Measurements from ENCODE around the gene DKKL1. TPM values are rescaled to one million over a fixed set of nuclear protein-coding genes. Genes with fewer than 3 reads are reported as not detected.

The DKKL1 gene
- total and polyA plus RNA-seq, 2 experiments from 2014 or later = 0.76 to 2.9 TPM

- Mint-ChIP-seq H3K36me3 (ENCODE audit: low read depth) (peaks cover 87% of the 10 kb centered on the region), H3K27me3 (ENCODE audit: insufficient read depth, low read depth, poor library complexity) (peaks cover 22% of the 10 kb centered on the region), H3K9me3 (peaks cover 3% of the 10 kb centered on the region; the same call in 2 of the 3 replicates), H3K27ac (no peak overlapping the region), H3K4me3 (no peak overlapping the region; the same call in 2 of the 3 replicates), H3K4me1 (peaks cover 22% of the 10 kb centered on the region)
- Histone ChIP-seq H3K27me3 (ENCODE audit: insufficient read depth) (no peaks in the 10 kb centered on the region), H3K4me3 (no peak overlapping the region), H3K4me1 (ENCODE audit: insufficient read depth) (peaks cover 5% of the 10 kb centered on the region; the same call in 1 of the 2 replicates), H3K9me2 (ENCODE audit: insufficient read depth) (no peaks in the 10 kb centered on the region), H3K4me2 (no peak overlapping the region), H3K27ac (ENCODE audit: low read depth) (no peak overlapping the region), H4K20me1 (replicated peaks; ENCODE audit: insufficient read depth) (no peaks in the 10 kb centered on the region; the same call in 1 of the 2 replicates), H2AFZ (no peak overlapping the region), H3K36me3 (ENCODE audit: insufficient read depth) (peaks cover 33% of the 10 kb centered on the region), H3K79me2 (replicated peaks; ENCODE audit: insufficient read depth) (peaks cover 24% of the 10 kb centered on the region), H3F3A (replicated peaks; ENCODE audit: low read depth) (no peaks in the 10 kb centered on the region)
- no peak for DNase-seq (ENCODE audit: low spot score)
- ATAC-seq = no peak
- TF ChIP-seq, protein P1, sequence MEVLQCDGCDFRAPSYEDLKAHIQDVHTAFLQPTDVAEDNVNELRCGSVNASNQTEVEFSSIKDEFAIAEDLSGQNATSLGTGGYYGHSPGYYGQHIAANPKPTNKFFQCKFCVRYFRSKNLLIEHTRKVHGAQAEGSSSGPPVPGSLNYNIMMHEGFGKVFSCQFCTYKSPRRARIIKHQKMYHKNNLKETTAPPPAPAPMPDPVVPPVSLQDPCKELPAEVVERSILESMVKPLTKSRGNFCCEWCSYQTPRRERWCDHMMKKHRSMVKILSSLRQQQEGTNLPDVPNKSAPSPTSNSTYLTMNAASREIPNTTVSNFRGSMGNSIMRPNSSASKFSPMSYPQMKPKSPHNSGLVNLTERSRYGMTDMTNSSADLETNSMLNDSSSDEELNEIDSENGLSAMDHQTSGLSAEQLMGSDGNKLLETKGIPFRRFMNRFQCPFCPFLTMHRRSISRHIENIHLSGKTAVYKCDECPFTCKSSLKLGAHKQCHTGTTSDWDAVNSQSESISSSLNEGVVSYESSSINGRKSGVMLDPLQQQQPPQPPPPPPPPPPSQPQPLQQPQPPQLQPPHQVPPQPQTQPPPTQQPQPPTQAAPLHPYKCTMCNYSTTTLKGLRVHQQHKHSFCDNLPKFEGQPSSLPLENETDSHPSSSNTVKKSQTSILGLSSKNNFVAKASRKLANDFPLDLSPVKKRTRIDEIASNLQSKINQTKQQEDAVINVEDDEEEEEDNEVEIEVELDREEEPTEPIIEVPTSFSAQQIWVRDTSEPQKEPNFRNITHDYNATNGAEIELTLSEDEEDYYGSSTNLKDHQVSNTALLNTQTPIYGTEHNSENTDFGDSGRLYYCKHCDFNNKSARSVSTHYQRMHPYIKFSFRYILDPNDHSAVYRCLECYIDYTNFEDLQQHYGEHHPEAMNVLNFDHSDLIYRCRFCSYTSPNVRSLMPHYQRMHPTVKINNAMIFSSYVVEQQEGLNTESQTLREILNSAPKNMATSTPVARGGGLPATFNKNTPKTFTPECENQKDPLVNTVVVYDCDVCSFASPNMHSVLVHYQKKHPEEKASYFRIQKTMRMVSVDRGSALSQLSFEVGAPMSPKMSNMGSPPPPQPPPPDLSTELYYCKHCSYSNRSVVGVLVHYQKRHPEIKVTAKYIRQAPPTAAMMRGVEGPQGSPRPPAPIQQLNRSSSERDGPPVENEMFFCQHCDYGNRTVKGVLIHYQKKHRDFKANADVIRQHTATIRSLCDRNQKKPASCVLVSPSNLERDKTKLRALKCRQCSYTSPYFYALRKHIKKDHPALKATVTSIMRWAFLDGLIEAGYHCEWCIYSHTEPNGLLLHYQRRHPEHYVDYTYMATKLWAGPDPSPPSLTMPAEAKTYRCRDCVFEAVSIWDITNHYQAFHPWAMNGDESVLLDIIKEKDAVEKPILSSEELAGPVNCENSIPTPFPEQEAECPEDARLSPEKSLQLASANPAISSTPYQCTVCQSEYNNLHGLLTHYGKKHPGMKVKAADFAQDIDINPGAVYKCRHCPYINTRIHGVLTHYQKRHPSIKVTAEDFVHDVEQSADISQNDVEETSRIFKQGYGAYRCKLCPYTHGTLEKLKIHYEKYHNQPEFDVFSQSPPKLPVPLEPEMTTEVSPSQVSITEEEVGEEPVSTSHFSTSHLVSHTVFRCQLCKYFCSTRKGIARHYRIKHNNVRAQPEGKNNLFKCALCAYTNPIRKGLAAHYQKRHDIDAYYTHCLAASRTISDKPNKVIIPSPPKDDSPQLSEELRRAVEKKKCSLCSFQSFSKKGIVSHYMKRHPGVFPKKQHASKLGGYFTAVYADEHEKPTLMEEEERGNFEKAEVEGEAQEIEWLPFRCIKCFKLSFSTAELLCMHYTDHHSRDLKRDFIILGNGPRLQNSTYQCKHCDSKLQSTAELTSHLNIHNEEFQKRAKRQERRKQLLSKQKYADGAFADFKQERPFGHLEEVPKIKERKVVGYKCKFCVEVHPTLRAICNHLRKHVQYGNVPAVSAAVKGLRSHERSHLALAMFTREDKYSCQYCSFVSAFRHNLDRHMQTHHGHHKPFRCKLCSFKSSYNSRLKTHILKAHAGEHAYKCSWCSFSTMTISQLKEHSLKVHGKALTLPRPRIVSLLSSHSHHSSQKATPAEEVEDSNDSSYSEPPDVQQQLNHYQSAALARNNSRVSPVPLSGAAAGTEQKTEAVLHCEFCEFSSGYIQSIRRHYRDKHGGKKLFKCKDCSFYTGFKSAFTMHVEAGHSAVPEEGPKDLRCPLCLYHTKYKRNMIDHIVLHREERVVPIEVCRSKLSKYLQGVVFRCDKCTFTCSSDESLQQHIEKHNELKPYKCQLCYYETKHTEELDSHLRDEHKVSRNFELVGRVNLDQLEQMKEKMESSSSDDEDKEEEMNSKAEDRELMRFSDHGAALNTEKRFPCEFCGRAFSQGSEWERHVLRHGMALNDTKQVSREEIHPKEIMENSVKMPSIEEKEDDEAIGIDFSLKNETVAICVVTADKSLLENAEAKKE (CRISPR knock-in tag; IDR thresholded peaks at IDR 0.05) = no peak
- no peak for TF ChIP-seq ZNF331 (CRISPR knock-in tag; IDR thresholded peaks at IDR 0.05; ENCODE audit: low read depth)
- TF ChIP-seq, protein P2, sequence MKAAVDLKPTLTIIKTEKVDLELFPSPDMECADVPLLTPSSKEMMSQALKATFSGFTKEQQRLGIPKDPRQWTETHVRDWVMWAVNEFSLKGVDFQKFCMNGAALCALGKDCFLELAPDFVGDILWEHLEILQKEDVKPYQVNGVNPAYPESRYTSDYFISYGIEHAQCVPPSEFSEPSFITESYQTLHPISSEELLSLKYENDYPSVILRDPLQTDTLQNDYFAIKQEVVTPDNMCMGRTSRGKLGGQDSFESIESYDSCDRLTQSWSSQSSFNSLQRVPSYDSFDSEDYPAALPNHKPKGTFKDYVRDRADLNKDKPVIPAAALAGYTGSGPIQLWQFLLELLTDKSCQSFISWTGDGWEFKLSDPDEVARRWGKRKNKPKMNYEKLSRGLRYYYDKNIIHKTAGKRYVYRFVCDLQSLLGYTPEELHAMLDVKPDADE (IDR thresholded peaks at IDR 0.05) = no peak
- no peak for TF ChIP-seq STAT1 (IDR thresholded peaks at IDR 0.05; ENCODE audit: unreplicated experiment)
- no peak for TF ChIP-seq CREB1 (CRISPR knock-in tag; IDR thresholded peaks at IDR 0.05; ENCODE audit: low read depth)
- no peak for TF ChIP-seq JUNB (IDR thresholded peaks at IDR 0.05; ENCODE audit: unreplicated experiment)
- TF ChIP-seq POLR2AphosphoS5 (IDR thresholded peaks at IDR 0.05; ENCODE audit: low read depth) = no peak
- TF ChIP-seq REST (IDR thresholded peaks at IDR 0.05; ENCODE audit: unreplicated experiment) = no peak
- no peak for TF ChIP-seq NANOG (IDR thresholded peaks at IDR 0.05; ENCODE audit: borderline replicate concordance)
- TF ChIP-seq CTCF (conservative IDR thresholded peaks at IDR 0.05; ENCODE audit: low read depth in 2 of 2) = no peak
- no peak for TF ChIP-seq EZH2phosphoT487 (IDR thresholded peaks at IDR 0.05; ENCODE audit: unreplicated experiment)
- TF ChIP-seq ZNF114 (CRISPR knock-in tag; IDR thresholded peaks at IDR 0.05) = no peak
- no peak for TF ChIP-seq EZH2 (IDR thresholded peaks at IDR 0.05; ENCODE audit: low read depth, unreplicated experiment)
Observed at GRCh38 chr19:49356382-49356781, 7.3 kb upstream of the DKKL1 start.

All from GM23338 (cell line).